NAMALWA (cell line): ENCODE data around the gene CNTN4.
A peak's percentile ranks its signal among the peaks of the same experiment; 100 is the strongest.
"Not testable (repeated sequence)": the region's sequence is repeated elsewhere in the genome, so short reads cannot be mapped to it uniquely, and the experiment has no call there.

Experiments
- DNase-seq: peaks from one replicate; pipeline ENCODE4 v3.0.0-alpha.2; 2015; ENCODE audit warnings: low spot score

Gene CNTN4

GRCh38 chr3:2978977-2979732 is 880.5 kb downstream of the CNTN4 start:
- DNase-seq = no peak

DNA sequence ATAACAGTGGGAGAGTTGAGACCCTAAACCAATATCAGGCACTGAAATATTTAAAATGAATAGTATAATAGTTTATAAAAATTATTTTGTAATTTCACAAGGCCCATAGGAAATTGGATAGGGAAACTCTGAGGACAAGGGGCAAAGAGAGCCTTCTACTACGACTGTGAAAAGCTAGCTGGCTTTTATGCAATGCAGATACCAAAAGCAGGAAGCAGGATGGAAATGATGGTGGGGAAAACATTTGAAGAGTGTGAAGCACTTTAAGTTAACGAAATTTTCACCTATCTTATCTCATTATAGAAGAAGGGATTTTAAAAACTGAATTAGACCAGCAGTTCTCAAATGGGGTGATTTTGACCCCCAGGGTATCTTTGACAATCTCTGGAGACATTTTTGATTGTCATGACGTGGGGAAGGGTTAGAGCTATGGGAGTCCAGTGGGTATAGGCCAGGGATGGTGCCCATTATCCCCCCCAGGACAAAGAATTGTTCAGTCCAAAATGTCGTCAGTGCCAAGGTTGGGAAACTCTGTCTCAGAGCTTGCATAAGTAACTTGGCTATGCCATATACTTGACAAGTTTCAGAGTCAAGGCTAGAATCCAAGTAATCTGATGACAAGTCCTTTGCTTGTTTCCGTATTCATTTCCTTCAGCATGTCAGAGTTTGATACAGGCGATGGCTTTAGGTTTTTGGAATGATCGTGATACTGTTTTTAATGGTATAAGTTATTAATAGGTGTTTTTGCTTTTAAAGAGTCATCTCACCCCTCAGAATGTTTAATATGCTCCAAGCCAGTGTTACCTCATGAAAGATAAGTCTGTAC is 885.6 kb downstream of the CNTN4 start:
- DNase-seq = no peak

DNA sequence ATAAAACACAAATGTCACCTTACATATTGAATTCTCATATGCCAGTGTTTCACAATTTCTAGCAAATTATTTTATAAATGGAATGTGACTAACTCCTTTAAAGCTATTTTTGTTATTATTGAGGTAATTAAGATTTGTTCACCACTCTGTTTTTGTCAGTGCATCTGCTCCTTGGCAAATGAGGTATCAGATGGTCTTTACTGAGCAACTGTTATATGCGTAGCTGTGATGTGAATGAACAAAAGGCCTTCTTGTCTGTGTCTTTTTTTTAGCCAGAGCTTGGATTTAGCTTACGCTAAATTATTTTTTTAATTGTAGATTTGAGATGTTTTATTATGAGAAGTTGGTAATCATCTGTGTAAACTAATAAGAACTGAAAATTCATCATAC is 886.2 kb downstream of the CNTN4 start:
- no peak for DNase-seq

DNA sequence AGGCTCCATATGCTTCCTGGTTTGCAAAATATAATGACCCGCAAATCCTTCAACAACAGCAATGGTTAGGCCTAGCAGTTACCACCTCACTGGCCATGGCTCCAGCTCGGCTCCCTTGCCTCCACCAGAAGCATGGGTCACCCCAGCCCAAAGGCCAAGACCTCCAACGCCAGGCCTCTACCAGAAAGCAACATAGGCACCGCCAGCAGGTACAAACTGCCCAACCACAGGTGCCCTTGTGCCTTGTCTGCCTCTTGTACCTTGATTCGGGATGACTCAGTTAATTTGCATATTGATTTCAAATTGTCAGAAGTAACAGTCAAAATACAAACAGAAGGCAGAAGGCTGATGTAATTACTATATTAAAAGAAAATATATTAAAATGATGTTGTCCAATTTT is 886.8 kb downstream of the CNTN4 start:
- DNase-seq = no peak

- no peak for DNase-seq
These were observed 893.9 kb downstream of the CNTN4 start for GRCh38 chr3:2992534-2992933.

- DNase-seq = not testable (repeated sequence)
These were observed 894.5 kb downstream of the CNTN4 start for GRCh38 chr3:2993130-2993529.

DNA sequence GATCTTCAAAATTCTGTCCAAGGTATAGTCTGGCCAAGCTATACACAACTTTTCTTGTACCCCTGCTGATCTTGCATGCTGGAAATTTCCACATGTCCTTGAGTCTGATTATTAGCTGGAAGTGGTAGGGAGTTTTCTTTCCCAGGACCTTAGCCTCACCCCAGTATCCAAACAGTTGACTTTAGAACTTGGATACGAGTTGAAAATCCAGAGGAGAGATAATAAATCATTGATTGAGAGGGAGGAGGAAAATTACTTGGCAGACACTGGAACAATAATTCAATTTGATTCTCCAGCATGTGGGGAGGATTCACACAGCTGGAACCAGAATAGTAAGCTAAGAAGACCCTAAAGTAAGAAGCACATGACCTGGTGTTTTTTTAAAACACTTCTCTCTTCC is 895.1 kb downstream of the CNTN4 start:
- no peak for DNase-seq

- DNase-seq = no peak
These were observed 896.5 kb downstream of the CNTN4 start for GRCh38 chr3:2995195-2995594.

DNA sequence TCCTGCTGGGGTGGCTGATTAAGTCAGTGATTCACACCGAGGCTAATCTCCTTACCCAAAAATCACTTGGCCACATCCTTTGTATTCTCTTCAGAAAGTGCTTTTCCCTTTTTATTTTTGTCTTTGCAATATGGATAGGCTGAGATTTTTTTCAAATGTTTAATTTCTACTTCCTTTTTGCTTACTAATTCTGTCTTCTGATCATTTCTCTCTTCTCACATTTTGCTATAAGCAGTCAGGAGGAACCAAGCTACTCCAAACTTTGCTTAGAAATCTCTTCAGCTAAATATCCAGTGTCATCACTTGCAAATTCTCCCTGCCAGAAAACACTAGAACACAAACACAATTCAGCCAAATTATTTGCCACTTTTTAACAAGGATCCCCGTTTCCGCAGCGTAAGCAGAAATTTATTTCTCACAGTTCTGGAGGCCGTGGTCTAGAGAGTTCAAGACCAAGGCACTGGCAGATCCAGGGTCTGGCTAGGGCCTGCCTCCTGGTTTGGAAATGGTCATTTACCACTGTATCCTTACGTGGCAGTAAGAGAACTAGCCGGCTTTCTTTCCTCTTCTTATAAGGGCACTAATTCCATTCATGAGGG is 906.6 kb downstream of the CNTN4 start:
- no peak for DNase-seq

- no peak for DNase-seq
These were observed 914.8 kb downstream of the CNTN4 start for GRCh38 chr3:3013317-3014052.

DNA sequence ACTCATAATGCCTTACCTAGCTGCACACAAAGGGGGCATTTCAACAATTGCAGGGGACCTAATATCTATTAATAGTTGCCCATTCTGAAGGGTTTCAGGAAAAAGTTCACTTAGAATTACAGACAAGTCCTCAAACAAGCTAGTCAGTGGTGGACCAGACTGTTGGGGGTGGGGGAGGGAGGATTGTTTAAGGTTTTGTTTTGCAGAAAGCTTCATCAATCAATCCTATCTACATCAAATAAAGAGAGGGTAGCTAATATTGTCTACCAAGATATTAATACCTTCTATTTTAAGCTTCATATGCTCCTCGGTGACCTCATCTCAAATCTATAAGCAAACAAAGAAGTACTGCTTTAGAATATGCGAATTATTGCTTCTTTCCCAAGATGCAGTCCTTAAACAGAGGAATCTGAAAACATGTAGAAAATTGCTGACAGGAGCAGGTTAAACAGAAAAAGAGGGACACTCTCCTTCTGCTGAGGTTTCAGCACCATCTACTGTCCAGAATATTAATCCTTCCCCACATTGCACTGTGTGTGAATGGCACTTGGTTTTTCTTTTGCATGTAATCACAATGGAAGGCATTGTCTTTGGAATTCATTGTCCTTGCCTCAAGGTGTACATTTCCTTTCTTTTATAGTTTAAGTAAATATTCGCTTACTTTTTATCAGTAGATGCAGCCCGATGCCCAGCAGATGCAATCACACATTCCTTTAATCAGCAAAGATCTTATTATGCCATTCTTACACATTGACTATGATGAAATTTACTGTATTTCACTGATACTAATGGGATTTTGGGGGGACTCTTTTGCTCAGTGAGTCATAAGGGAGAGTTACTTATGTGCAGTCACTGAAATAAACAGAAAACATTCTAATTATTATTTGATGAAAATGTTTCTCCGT is 916.8 kb downstream of the CNTN4 start:
- DNase-seq = peak; percentile 14

DNA sequence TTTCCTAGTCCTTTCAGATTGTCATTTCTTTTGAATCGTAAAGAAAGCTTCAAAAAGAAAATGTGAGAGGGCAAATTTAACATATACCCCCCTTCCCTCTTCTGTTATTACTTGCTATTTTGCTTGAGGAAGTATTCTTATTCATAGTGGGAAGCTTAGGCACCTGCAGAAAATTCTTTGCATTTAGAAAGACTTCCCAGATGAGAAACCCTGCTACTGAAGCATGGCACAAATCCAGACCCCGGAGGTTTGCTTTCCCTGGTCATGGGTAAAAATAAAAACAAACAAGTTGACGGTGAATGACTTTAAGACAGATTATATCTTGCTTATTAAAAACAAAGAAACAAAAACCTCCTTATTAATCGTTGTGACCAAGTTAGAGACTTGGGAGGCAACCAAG is 917.6 kb downstream of the CNTN4 start:
- no peak for DNase-seq

GRCh38 chr3:3020209-3020608 is 921.5 kb downstream of the CNTN4 start:
- no peak for DNase-seq

DNA sequence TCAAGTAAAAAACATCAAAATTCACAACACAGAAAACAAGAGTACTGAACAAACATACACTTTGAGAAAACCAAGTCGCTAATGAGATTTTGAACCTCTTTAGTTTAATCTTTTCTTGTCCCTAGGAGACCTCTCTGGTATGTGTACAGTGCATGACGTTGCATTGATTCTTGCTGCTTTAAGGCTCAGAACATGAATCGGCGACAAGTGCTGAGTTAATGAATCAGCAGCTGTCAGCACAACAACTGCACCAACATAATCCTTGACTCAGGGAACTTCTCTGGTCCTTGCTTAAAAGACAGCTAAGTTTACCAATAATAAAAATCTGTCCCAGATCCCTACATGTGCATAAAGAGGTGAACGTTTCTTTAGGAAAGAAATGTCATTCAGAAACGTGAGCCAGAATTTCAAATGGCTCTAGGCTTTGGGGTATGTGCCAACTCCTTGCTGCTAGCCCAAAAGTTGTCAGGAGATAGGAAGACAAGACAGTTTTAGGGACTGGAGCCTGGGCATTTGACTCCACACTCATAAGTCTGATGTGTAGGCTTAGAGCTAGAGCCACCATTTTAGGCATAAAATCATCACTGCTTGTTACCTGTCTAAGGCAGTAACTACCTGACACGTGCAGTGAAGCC is 924.6 kb downstream of the CNTN4 start:
- DNase-seq = no peak

DNA sequence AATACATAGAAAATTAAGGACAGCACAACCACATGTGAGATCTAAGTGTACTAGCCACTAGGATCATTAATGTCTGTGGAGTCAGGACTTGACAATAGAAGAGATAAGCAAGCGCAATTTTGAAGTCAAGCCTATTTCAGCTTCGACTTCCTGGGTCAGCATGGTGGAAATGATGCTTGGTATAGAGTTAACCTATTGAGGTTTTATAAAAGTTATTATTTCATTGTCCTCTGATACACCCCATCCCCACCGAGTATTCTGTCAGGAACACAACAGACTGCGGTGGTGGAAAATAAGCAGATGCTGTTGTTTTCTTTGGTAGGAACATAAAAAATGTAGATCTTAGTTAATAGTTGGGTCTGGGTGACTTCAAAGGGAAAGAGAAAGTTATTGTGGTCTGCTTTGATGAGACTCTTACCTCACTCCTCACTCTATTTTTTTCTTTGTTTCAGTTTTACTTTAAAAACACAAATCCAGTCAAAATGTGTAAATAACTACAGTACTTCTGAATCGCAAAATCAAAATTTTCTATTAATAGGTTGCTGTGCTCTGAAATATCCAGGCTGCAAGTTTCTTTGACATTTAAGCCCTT is 929.4 kb downstream of the CNTN4 start:
- DNase-seq = no peak

DNA sequence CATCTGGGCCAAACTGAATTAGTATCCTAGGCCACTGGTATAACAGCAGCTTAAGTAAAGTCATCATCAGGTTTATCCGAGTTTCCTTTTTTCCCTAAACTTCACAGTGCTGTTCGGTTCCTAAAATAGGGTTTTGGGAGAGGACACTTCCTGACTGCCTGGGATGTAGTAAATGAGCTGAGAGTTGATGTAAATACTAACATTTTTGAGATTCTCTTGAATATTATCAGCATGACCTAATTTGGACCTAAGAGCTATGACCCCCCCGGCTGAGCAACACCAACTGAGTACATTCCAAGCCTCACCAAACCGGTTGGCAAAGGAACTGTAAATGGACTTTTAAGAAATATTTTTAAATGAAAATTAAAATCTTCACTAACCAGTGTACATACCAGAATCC is 932.7 kb downstream of the CNTN4 start:
- DNase-seq = no peak

DNA sequence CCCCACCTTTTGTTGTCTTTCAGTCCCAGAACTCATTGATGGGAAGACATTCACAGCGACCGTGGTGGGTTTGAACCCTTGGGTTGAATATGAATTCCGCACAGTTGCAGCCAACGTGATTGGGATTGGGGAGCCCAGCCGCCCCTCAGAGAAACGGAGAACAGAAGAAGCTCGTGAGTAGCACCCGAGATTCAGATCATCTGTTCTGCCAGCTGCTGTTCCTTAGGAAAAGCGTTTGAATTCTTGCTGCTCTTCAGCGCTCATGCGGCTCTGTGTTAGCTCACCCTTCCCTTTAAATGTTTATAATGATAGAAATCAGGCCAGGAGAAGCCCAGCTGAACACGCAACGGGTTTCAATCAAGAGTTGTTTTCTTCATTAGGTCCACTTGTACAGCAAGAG is 938.5 kb downstream of the CNTN4 start:
- DNase-seq = no peak

DNA sequence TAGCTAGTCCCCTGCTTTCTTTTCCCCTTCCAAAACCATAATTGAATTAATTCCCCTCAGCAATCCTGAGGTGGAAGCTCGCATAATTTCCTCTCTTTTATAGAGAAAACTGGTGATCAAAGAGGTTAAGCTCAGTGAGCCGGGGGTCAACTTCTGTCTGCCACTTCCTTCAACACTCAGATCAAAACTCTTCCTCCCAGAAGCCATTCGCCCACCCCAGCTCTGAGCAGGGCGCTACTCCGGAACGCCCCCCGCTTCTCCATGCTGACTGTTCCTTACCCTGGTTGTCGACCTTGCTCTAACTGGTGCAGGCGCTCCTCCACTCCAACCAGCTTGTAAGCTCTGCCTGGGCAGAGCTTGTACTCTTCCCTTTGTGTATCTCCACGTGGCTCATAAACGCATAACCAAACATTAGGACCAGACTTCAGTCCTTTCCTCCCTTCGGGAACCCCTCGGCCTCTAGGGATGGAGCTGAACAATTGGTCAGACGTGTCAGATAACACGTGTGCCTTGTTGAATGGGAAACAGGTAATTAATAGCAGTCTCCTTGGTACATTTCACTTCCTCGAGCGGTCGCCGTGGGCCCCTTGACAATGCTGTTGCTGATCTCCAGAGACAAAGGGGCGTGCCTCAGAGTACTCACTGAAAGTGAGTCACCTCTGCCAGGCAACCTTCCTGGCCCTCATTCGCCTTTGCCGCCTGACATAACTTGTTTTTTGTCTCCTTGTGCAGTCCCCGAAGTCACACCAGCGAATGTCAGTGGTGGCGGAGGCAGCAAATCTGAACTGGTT is 939.7 kb downstream of the CNTN4 start:
- no peak for DNase-seq

GRCh38 chr3:3053974-3054373 is 955.3 kb downstream of the CNTN4 start:
- DNase-seq = no peak

GRCh38 chr3:3059645-3060044 is 961.0 kb downstream of the CNTN4 start:
- no peak for DNase-seq
